Thyroid gland (tissue), 4 donors: ENCODE measurements around the gene C1orf50.

Experiments
- CTCF ChIP-seq, 6 experiments: fragments of 200-600 bp in 3 of 6; fragments of 450-650 bp in 3 of 6; sonication (generic) in 3 of 6; IDR thresholded peaks; one replicate each; pipeline ENCODE4 v1.5.1; 2016 to 2019; ENCODE audit warnings: antibody characterized with exemption in 6 of 6, mild to moderate bottlenecking in 2 of 6, inconsistent platforms in 1 of 6, moderate library complexity in 1 of 6
- POLR2A ChIP-seq, 2 donors: fragments of 450-650 bp; IDR thresholded peaks; one replicate each; pipeline ENCODE4 v1.6.1; 2017; ENCODE audit warnings: antibody characterized with exemption in 2 of 2, mild to moderate bottlenecking in 2 of 2, moderate library complexity in 1 of 2

DNA sequence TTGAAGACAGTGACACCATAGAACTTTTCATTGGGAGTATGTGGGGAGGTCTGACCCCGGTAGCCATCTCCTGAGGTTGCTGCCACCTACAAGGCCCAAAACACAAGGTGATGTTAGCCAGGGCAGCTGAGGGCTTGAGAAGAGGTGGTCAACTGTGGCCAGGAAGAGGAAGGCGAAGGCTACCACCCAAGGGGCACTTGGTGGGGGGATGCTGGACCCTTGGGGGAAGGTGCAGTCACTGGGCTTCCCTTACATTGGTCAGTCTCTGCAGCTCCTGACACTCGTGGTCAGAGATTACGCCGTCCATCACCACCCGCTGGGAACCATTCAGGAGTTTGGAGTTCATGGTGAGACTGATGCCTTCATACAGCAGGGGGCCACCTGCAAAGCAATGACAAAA, 14.8 kb upstream of the C1orf50 start:
- TF ChIP-seq POLR2A (IDR thresholded peaks at IDR 0.05): no peak
- no peak for TF ChIP-seq CTCF (IDR thresholded peaks at IDR 0.05)
